HG03460 (cell line): ENCODE measurements around the gene CARNS1.
"Not testable (repeated sequence)": the region's sequence is repeated elsewhere in the genome, so short reads cannot be mapped to it uniquely, and the experiment has no call there.

ENCODE experiments used
- ATAC-seq: cut with Tn5 transposase; IDR thresholded peaks from one replicate; pipeline ENCODE4 v1.9.1; 2021; ENCODE audit not compliant: unreplicated experiment

The CARNS1 gene

DNA sequence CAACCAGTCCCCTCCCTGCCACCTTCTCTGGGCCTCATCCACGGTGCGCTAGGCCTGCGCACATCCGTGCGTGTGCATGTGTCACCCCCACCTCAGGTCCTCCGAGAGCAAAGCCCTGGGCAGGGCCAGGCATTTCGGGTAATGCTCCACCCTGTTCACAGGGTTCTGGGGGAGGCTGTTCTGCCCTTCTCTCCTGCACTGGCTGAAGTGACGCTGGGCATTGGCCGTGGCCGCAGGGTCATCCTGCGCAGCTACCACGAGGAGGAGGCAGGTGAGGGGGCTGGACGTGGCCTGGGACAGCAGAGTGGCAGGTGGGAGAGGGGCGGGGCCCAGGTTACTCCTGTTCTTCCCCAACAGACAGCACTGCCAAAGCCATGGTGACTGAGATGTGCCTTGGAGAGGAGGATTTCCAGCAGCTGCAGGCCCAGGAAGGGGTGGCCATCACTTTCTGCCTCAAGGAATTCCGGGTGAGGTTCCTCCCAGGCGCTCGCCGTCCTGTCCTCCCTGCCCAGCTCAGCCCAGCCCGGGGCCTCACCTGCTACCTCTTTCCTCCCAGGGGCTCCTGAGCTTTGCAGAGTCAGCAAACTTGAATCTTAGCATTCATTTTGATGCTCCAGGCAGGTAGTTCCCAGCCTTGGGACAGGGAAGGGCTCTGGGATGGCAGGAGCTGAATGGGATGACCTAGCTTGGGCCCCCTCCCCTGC is 19.8 kb upstream of the CARNS1 start:
- ATAC-seq: no peak

DNA sequence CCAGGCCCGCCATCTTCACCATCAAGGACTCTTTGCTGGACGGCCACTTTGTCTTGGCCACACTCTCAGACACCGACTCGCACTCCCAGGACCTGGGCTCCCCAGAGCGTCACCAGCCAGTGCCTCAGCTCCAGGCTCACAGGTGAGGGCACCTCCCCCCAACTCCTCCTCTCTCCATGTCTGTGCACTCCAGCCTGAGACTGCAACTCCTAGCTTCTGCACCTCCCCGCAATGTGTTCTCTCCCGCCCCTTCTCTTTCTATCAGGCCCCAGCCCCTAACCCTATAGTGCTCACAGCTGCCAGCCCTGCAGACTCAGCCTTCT is 19.3 kb upstream of the CARNS1 start:
- ATAC-seq: no peak

GRCh38 chr11:67396587-67397389 is 18.7 kb upstream of the CARNS1 start:
- no peak for ATAC-seq

DNA sequence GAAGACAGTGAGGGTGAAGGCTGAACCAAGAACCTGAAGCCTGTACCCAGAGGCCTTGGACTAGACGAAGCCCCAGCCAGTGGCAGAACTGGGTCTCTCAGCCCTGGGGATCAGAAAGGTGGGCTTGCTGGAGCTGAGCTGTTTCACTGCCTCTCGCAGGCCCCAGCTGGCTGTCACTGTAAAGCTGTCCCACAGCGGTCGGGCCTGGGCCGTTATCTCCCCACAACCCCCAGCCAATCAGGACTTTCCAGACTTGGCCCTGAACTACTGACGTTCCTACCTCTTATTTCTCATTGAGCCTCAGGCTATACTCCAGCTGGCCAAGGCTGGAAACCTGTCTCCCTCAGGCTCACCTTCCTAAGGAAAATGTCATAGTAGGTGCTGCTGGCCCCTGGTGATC is 17.9 kb upstream of the CARNS1 start:
- no peak for ATAC-seq

DNA sequence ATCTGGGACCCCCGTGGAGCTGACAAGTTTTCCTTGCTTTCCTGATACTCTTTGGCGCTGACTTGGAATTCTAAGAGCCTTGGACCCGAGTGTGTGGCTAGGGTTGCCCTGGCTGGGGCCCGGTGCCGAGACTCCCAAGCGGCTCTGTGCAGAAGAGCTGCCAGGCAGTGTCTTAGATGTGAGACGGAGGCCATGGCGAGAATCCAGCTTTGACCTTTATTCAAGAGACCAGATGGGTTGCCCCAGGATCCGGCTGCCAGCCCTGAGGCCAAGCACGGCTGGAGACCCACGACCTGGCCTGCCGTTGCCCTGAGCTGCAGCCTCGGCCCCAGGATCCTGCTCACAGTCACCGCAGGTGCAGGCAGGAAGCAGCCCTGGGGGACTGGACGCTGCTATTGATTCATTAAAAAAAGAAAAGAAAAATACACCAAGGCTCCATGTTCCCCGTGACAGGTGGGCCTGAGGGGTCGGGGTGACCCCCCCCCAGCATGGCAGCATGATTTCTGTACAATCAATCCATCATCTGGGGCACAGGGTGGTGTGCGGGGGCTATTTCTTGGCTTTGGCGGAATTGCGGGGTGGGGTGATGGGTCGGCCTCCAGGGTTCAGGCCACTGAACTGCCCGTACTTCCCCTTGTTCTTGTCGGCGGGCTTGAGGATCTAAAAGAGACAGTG is 17.4 kb upstream of the CARNS1 start:
- ATAC-seq: no peak

- no peak for ATAC-seq
Observed at GRCh38 chr11:67398661-67399563, 16.6 kb upstream of the CARNS1 start.

DNA sequence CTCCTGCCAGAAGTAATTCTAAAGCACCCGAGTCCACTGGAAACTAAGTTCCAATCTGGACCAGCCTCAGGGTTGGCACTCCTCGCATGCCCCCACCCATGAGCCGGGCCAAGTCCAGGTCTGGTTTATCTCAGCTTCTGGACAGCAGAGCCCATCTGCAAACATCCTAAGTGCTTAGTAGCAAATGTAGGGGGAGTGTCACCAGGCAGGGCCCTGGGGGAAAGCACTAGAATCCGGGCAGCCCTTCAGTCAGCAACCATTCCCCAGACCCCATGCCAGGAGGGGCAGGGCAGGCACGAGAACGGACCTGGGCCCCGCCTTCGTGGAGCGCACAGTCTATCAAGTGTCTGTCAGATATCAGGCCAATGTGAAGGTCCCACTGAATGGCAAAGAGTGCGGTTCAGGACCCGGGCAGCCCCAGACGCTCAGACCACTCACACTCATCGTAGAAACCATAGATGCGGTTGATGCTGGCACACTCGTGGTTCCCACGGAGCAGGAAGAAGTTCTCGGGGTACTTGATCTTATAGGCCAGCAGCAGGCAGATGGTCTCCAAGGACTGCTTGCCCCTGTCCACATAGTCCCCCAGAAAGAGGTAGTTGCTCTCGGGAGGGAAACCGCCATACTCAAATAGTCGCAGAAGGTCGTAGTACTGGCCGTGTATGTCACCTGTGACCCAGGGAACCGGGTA is 15.1 kb upstream of the CARNS1 start:
- ATAC-seq: no peak

GRCh38 chr11:67400942-67401494 is 14.5 kb upstream of the CARNS1 start:
- ATAC-seq: peak; percentile 17

- ATAC-seq: peak; percentile 51
Observed at GRCh38 chr11:67401495-67402191, 13.8 kb upstream of the CARNS1 start, which contains the start of gene PPP1CA. Gene PPP1CA (minus strand): TSS chr11:67401858. CDS start chr11:67401782, 76 bp downstream.

GRCh38 chr11:67402192-67402839 is 13.2 kb upstream of the CARNS1 start:
- not testable (repeated sequence) for ATAC-seq

GRCh38 chr11:67403085-67403484 is 12.4 kb upstream of the CARNS1 start:
- not testable (repeated sequence) for ATAC-seq

GRCh38 chr11:67404515-67405195 is 10.8 kb upstream of the CARNS1 start:
- no peak for ATAC-seq

DNA sequence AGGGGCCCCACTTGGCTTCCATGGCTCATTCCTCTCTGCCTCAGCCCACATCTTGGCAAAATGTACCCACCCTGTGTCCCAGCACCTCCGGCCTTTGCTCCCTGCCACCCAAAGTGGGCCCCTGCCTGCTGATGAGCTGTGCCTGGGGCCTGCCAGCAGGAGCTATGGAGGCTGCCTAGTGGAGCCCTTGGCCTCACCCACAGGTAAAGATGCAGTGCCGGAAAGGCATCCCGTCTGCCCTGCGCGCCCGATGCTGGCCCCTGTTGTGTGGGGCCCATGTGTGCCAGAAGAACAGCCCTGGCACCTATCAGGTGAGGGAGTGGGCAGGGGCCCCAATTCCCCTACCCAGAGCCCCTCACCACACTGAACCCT is 10.3 kb upstream of the CARNS1 start:
- no peak for ATAC-seq

GRCh38 chr11:67405688-67406339 is 9.7 kb upstream of the CARNS1 start:
- no peak for ATAC-seq

DNA sequence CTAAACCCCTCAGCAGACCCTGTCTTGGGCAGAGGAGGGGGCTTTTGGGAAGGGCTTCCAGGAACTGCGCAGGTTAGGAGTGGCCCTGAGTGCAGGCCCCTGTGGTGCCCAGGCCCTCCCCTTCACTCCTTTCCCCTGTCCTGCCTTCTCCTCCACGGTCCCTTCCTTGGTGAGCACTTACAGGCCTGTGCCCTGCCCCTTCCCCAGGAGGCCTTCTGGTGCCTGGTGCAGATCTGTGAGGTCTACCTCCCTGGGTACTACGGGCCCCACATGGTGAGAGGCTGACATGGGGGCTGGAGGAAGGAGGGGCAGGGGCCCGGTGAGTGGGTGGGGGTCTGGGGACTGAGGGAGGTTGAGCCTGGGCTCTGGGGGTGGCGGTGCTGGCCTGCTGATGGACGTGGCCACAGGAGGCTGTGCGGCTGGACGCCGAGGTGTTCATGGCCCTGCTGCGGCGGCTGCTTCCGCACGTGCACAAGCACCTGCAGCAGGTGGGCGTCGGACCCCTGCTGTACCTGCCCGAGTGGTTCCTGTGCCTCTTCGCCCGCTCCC is 9.0 kb upstream of the CARNS1 start:
- no peak for ATAC-seq

DNA sequence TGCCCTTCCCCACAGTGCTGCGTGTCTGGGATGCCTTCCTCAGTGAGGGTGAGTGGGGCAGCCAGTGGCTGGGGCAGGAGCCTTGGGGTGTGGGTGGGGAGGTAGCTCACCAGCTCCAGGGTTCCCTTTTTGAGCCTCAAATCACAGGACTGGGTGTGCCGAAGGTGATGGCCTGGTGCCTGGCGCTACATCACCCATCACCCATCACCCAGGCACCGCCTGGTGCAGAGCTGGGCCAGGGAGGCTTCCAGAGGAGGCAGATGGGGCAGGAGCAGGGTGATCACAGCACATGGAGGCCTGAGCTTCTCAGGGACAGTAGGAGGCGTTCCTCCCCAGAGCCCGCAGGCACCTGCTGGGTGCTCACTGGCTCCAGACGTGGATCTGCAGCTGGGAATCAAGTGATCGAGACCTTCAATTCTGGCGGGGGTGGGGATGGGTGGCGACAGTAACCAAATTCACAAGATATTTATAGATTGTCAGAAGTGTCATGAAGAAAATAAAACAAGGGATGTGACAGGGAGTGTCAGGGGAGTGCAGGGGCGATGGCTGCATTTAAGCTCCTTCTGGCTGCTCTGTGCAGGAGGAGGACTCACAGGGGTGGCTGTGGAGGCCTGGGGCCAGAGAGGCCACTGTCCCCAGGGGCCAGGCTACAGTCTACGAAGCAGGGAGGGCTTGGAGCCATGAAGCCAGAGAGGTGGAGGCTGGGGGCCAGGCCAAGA is 8.3 kb upstream of the CARNS1 start:
- ATAC-seq: no peak

GRCh38 chr11:67407688-67408163 is 7.8 kb upstream of the CARNS1 start:
- ATAC-seq: no peak
